HG03064 (cell line): ENCODE measurements around the gene CTAG1B.
"Not testable (repeated sequence)": the region's sequence is repeated elsewhere in the genome, so short reads cannot be mapped to it uniquely, and the experiment has no call there.

Experiments
- ATAC-seq: cut with Tn5 transposase; IDR thresholded peaks from one replicate; pipeline ENCODE4 v1.9.1; 2021; ENCODE audit warnings: low read depth; ENCODE audit not compliant: unreplicated experiment

CTAG1B gene

GRCh38 chrX:154619182-154619581 is at the start of gene CTAG1B:
Gene CTAG1B, minus strand, starts transcription at chrX:154619282. Its CDS starts 64 bp downstream, at chrX:154619218.
- not testable (repeated sequence) for ATAC-seq

DNA sequence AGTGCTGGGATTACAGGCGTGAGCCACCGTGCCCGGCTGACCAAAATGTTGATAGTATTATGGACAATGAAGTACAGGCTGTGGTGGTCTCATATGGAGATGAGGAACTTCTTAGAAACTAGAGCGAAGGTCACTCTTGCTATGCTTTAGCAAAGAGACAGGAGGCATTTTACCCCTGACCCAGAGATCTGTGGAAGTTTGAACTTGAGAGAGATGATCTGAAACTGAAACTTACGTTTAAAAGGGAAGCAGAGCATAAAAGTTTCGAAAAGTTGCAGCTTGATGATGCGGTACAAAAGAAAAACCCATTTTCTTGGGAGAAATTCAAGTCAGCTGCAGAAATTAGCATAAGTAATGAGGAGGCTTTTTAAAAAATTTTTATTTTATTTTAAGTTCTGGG is 42.8 kb upstream of the CTAG1B start:
- ATAC-seq, result no peak

GRCh38 chrX:154661170-154661569 is 42.1 kb upstream of the CTAG1B start:
- ATAC-seq, result no peak

GRCh38 chrX:154660541-154660940 is 41.5 kb upstream of the CTAG1B start:
- ATAC-seq, result no peak

- ATAC-seq, result no peak
Measured at GRCh38 chrX:154658957-154659356, 39.9 kb upstream of the CTAG1B start.

DNA sequence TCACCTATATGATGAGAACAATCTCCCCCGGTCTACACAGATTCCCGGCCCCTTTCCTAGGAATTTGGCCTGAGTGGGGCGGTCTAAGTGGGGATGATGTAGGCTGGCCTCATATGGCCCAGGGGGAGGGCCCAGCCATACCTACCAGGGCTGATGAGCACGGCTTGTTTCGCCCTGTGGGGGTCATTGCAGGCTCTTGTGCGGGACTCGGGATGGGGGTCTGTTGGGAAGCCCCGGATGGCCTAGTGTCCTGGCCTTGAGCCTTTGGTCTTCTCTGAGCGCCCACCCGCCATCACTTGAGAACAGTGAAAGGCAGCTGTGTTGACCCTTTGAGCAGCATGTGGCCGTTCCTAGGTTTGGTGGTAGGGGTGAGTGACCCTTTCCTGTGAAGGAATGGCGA is 39.1 kb upstream of the CTAG1B start:
- no peak for ATAC-seq

DNA sequence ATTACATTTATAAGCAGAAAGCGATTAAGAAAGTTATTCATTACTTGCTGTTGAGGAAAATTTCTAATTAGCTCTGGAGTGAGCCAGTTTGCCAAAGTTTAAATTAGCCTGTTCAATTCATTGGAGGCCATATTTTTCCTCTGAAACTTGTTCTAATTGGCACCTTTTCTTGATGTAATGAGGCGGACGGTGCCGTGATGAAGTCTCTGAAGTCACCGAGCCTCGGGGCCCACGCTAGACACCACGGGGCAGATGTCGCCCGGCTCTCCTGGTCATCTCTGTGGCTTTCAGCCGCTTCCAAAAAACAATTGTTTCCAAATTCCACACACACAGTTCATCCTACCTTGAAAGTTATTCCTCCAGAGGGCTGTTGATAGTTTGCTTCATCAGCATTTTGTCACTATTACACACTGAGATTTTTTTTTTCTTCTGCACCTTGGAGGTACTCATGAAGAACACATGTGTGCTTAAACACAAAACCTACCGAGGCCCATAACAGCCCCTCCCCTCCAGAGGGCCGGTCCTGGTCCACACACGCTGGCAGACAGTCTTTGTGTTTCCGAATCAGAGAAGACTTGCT is 38.2 kb upstream of the CTAG1B start:
- ATAC-seq, result no peak

- no peak for ATAC-seq
Measured at GRCh38 chrX:154655786-154656185, 36.7 kb upstream of the CTAG1B start.

DNA sequence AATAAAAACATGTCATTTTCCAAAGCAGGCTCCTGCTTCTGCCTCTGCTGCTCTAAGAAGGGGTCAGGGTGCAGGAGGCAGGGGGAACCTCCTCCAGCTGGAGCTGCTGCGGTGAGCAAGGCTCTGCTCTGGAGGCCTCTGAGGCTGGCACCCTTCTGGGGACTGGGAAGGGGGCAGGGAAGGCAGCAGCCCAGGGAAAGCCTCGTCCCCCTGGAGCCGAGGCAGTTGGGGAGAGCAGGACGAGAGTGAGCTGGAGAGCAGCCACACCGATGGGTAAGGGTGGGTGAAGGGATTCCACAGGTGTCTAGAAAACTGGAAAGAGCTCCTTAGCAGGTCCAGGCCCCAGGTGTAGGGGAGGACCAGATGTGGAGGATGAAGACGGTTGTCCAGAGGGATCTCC is 36.3 kb upstream of the CTAG1B start:
- ATAC-seq, result no peak

DNA sequence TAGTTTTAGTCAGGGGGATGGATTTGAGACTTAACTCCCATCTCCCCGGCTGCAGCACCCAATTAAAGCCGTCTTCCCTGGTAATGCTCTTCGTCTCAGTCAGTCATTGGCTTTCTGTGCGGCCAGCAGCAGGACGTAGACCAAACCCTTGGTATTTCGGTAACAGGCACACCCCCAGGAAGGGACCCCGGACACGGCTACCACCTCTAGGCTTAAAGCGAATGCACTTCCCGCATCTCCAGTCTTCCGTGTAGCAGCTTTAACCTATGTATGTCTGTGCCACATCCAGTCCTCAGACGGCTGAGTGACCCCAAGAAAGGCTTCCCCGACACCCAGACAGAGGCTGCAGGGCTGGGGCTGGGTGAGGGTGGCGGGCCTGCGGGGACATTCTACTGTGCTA is 35.8 kb upstream of the CTAG1B start:
- no peak for ATAC-seq

DNA sequence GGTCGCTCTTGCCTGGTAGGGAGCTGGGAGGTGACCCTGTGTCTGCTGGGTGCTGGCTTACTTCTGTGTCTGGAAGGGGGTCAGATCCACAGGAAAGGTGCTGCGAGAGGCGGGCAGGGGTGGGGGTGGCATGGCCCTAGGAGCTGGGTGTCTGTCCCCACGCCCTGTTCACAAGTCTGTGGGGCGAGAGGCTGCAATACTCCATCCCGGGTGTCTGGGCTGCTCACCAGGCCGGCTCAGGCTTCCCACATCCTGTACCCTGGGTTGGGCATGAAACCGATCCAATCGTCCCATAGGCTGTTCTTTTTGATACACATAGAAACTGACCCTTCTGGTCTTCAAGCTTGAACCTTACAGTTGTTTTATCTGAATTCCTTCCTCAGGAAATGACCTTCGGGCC is 35.3 kb upstream of the CTAG1B start:
- ATAC-seq, result no peak

- not testable (repeated sequence) for ATAC-seq
Measured at GRCh38 chrX:154653413-154653812, 34.3 kb upstream of the CTAG1B start, which contains the start of gene CTAG2. Gene CTAG2, minus strand, starts transcription at chrX:154653579. Its CDS starts 64 bp downstream, at chrX:154653515.

DNA sequence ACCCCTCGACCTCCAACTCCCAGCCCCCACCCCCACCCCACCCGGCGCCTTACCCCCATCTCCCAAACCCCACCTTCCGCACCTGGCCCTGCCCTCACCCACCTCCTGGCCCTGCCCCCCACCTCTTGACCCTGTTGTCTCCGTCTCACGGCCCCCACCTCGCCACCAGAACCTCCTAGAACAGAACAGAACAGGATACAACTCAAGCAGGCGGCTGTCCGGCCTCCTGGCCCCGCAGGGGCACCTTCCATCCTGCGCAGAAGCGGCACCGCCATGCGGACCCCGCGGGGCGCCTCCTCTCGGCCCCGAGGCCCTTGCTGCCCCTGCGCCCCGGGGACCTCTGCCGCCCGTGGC is 33.9 kb upstream of the CTAG1B start:
- ATAC-seq, result no peak

DNA sequence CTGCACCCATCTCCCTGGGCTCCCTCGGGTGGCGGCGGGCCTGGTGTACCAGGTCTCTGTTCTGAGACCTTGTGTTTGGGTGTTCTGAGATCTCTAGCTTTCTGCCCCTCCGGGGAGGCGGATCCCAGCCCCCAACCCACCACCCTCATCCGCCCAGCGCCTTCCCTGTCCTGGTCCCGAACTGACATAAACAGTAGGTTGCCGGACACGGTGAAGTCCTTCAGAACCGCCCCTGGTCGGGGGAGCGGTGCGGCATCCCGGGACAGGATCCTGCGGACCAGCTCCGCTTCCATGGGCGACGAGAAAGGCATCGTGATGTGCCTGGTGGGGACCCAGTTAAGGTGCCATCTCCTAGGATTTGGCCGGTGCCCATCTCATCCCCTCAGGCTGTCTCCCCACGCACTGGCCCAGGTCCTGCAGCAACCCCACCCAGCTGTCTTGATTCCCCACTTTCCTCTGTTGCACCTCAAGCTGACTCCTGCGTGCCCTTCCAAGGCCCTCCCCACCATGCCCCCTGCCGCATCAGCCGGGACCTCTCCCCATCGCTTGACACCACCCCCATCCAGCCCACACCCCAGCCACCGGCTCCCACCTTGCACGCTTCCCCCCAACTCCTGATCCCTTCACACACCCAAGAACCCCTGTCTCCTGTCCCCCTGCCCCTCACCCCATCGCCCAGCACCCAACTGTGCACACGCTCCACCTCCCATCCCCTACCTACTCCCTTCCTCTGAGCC is 33.4 kb upstream of the CTAG1B start:
- no peak for ATAC-seq

DNA sequence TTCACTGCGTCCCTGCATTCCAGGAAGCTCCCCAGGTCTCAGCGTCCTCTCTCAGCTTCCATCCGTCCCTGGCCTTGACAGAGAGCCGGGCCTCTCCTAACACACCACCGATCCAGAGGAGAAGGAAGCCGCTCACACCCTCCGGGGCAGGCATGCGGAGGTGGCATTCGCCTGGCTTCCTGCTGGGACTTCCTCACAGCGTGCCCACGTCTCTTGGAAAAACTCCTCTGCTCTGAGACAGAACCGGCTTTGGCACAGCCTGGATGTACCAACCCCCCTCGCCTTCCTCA is 31.1 kb upstream of the CTAG1B start:
- ATAC-seq, result no peak

GRCh38 chrX:154649503-154650220 is 30.6 kb upstream of the CTAG1B start:
- no peak for ATAC-seq

DNA sequence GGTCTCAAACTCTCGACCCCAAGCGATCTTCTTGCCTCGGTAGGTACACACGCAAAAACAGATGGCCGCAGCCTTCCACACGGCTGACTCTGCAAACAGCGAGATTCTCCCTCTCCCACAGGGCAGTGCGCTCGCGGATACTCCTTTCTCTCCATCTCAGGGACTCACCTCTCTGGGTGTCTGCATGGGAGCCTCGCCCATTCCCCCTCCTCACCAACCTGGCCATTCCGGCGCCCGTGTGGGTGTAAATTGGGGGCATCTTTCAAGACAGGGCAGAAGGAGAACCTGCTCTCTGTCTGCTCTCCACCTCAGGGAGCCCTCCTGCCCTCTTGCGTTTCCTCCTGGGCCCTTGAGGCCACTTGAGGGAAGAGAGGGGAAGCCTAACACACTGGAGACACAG is 29.8 kb upstream of the CTAG1B start:
- ATAC-seq, result no peak

GRCh38 chrX:154645745-154646378 is 26.8 kb upstream of the CTAG1B start:
- ATAC-seq, result not testable (repeated sequence)

GRCh38 chrX:154643708-154644107 is 24.6 kb upstream of the CTAG1B start:
- not testable (repeated sequence) for ATAC-seq

DNA sequence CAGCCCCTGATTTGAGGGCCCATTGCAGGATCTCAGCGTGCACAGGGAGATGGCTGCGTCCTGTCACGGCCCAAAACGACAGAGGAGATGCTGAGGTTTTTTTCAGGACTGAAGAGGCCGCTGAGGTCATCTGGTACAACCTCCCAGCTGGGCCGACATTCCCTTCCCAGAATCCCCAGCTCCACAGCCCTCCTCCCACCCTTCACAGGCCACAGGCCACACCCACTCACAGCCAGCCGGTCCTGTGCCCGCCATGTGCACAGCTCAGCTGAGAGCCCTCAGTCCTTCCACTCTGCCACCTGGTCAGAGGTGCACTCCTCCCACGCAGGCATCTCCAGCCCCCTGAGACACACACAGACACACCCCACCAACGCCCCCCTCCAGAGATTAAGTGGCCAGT is 22.7 kb upstream of the CTAG1B start:
- ATAC-seq, result not testable (repeated sequence)

- not testable (repeated sequence) for ATAC-seq
Measured at GRCh38 chrX:154633661-154634060, 14.6 kb upstream of the CTAG1B start.
